GM12878 (cell line): Measurements from ENCODE around the gene CLIC5. TPM values are rescaled to one million over a fixed set of nuclear protein-coding genes. Genes with fewer than 3 reads are reported as not detected.

Source experiments
- ATAC-seq: fragments of 200-7000 bp; cut with Tn5 transposase; 3 replicates; pipeline ENCODE4 v1.9.1; 2020; ENCODE audit warnings: mild to moderate bottlenecking, moderate library complexity
- BruUV-seq: library from RNA; stranded (reverse); fragments of 400-500 nt; replicated peaks from 2 replicates; lab custom pipeline; 2021; lab: Mats Ljungman, UMichigan
- CTCF ChIA-PET: fragments of 300-600 bp; sonication (Branson Sonifier 250); formaldehyde crosslinking; extraction: SDS; loops from one replicate; lab custom pipeline; 2021; ENCODE audit warnings: inconsistent platforms; lab: Yijun Ruan, JAX
- POLR2A ChIA-PET: fragments of 350-600 bp; formaldehyde crosslinking; extraction: SDS; loops from one replicate; lab custom pipeline; 2021; ENCODE audit warnings: inconsistent platforms; lab: Charles Lee
- RAD21 ChIA-PET: fragments of 300-600 bp; sonication (Branson Sonifier 250); formaldehyde crosslinking; loops from one replicate; lab custom pipeline; 2023; ENCODE audit warnings: antibody characterized with exemption; ENCODE audit not compliant: unreplicated experiment; lab: Charles Lee
- SMC1A ChIA-PET: fragments of 300-600 bp; sonication (Branson Sonifier 250); formaldehyde crosslinking; loops from one replicate; lab custom pipeline; 2023; ENCODE audit not compliant: unreplicated experiment, uncharacterized antibody; lab: Charles Lee
- DNase-seq: peaks from one replicate; pipeline ENCODE4 v3.0.0-alpha.2; 2011; ENCODE audit warnings: low read depth, low spot score
- FAIRE-seq: peaks from 3 replicates; lab custom pipeline; 2011; peaks lifted over from hg19 to GRCh38; lab: Jason Lieb, UNC
- H2AFZ ChIP-seq: 2 replicates; pipeline ENCODE4 v1.6.0; 2011; ENCODE audit warnings: low read depth, low read length, control low read depth; ENCODE audit not compliant: control insufficient read depth
- H3K27ac ChIP-seq: 2 replicates; pipeline ENCODE4 v1.5.1; 2011; ENCODE audit warnings: control low read depth; ENCODE audit not compliant: control insufficient read depth, insufficient read depth
- H3K27me3 ChIP-seq, 2 experiments: replicated peaks in 1 of 2; 2 replicates each; pipeline versions ENCODE4 v1.6.0 to v1.6.1; 2011; ENCODE audit warnings: low read length in 1 of 2; ENCODE audit not compliant: control insufficient read depth in 2 of 2, insufficient read depth in 2 of 2
- H3K36me3 ChIP-seq, 2 experiments: 2 replicates each; pipeline ENCODE4 v1.5.1; 2011; ENCODE audit warnings: low read length in 1 of 2; ENCODE audit not compliant: control insufficient read depth in 2 of 2, insufficient read depth in 2 of 2
- H3K4me1 ChIP-seq: 2 replicates; pipeline ENCODE4 v1.6.1; 2011; ENCODE audit warnings: mild to moderate bottlenecking, low read length, moderate library complexity, mixed read lengths; ENCODE audit not compliant: control insufficient read depth, insufficient read depth
- H3K4me2 ChIP-seq: 2 replicates; pipeline ENCODE4 v1.6.0; 2011; ENCODE audit warnings: control low read depth; ENCODE audit not compliant: control insufficient read depth, insufficient read depth
- H3K4me3 ChIP-seq: fragments of 200-600 bp; sonication (generic); 2 replicates; pipeline ENCODE4 v1.5.1; 2016
- H3K79me2 ChIP-seq: 2 replicates; pipeline ENCODE4 v1.6.0; 2011; ENCODE audit warnings: low read length; ENCODE audit not compliant: control insufficient read depth, insufficient read depth
- H3K9ac ChIP-seq: 2 replicates; pipeline ENCODE4 v1.8.0; 2011; ENCODE audit warnings: low read length, control low read depth, mixed read lengths; ENCODE audit not compliant: control insufficient read depth, insufficient read depth
- H3K9me3 ChIP-seq: replicated peaks from 3 replicates; pipeline ENCODE4 v1.5.1; 2011; ENCODE audit warnings: mild to moderate bottlenecking, low read length; ENCODE audit not compliant: control insufficient read depth, insufficient read depth
- H4K20me1 ChIP-seq: 2 replicates; pipeline ENCODE4 v1.6.0; 2011; ENCODE audit not compliant: control insufficient read depth, insufficient read depth
- BACH1 ChIP-seq: fragments of 450-650 bp; IDR thresholded peaks from 2 replicates; pipeline ENCODE4 v1.6.1; 2017; ENCODE audit warnings: mild to moderate bottlenecking, borderline replicate concordance
- BRCA1 ChIP-seq: IDR thresholded peaks from 2 replicates; pipeline ENCODE4 v1.6.1; 2011; ENCODE audit warnings: low read depth, low read length, improper control_type of control experiment
- CHD1 ChIP-seq: IDR thresholded peaks from 2 replicates; pipeline ENCODE4 v1.6.1; 2012; ENCODE audit warnings: low read depth, low read length, improper control_type of control experiment
- EED ChIP-seq: sonication (generic); IDR thresholded peaks from 2 replicates; pipeline ENCODE4 v1.6.1; 2016; ENCODE audit warnings: antibody characterized with exemption, low read depth
- FOS ChIP-seq: IDR thresholded peaks from 3 replicates; pipeline ENCODE4 v1.6.1; 2011; ENCODE audit warnings: borderline replicate concordance; ENCODE audit not compliant: insufficient read length; ENCODE audit errors: extremely low read depth
- FOXK2 ChIP-seq: fragments of 450-650 bp; IDR thresholded peaks from 2 replicates; pipeline ENCODE4 v1.6.1; 2017; ENCODE audit warnings: mild to moderate bottlenecking, moderate library complexity
- MTA2 ChIP-seq: fragments of 450-650 bp; IDR thresholded peaks from 2 replicates; pipeline ENCODE4 v1.6.1; 2016; ENCODE audit warnings: low read depth, mild to moderate bottlenecking, moderate library complexity
- MTA3 ChIP-seq: IDR thresholded peaks from 2 replicates; pipeline ENCODE4 v1.6.1; 2012; ENCODE audit warnings: low read length, inconsistent platforms, borderline replicate concordance
- NFIC ChIP-seq: IDR thresholded peaks from 2 replicates; pipeline ENCODE4 v1.6.1; 2012; ENCODE audit warnings: low read depth, mild to moderate bottlenecking, inconsistent platforms, low read length, moderate library complexity
- NR2C1 ChIP-seq: fragments of 450-650 bp; IDR thresholded peaks from 2 replicates; pipeline ENCODE4 v1.6.1; 2017; ENCODE audit warnings: antibody characterized with exemption, mild to moderate bottlenecking, moderate library complexity
- POLR2A ChIP-seq: IDR thresholded peaks from 2 replicates; pipeline ENCODE4 v1.6.1; 2011; ENCODE audit warnings: low read depth, mild to moderate bottlenecking, low read length
- RAD21 ChIP-seq: IDR thresholded peaks from 2 replicates; pipeline ENCODE4 v1.6.1; 2011; ENCODE audit warnings: mild to moderate bottlenecking, low read depth, low read length, moderate library complexity; ENCODE audit not compliant: insufficient read depth
- SMAD1 ChIP-seq: fragments of 450-650 bp; IDR thresholded peaks from 2 replicates; pipeline ENCODE4 v1.6.1; 2018; ENCODE audit warnings: mild to moderate bottlenecking, low read depth; ENCODE audit not compliant: partially characterized antibody
- TBL1XR1 ChIP-seq: IDR thresholded peaks from 2 replicates; pipeline ENCODE4 v1.6.1; 2012; ENCODE audit warnings: low read depth, low read length, improper control_type of control experiment
- ZNF384 ChIP-seq: IDR thresholded peaks from 2 replicates; pipeline ENCODE4 v1.6.1; 2012; ENCODE audit warnings: low read depth, mild to moderate bottlenecking, low read length, improper control_type of control experiment, borderline replicate concordance
- WGBS: methylation state at CpG from one replicate; pipeline ENCODE4 v1.1.6; 2016; ENCODE audit warnings: low lambda C conversion rate; ENCODE audit not compliant: insufficient replicate concordance, insufficient coverage; ENCODE audit errors: missing lambda C conversion rate; 5-methylcytosine and 5-hydroxymethylcytosine counted together
- in situ Hi-C: fragments of 300-500 bp; cut with MboI; formaldehyde crosslinking; loops from 9 replicates; pipeline ENCODE4 v1.14.3; 2018; ENCODE audit warnings: mixed read lengths
- intact Hi-C: fragments of 100-400 bp; cut with micrococcal nuclease; formaldehyde crosslinking; loops from one replicate; pipeline ENCODE4 v1.14.2; 2022; ENCODE audit not compliant: unreplicated experiment
- polyA plus RNA-seq, 11 experiments: library from polyadenylated mRNA; depleted of rRNA in 4 of 11; unstranded in 6 of 11; stranded (reverse) in 5 of 11; fragments of >200 nt; fragmentation: Nextera tagmentation in 4 of 11; fragmentation: Illumina TruSeq in 1 of 11; extraction: Ambion mirVana in 4 of 11; extraction: Trizol in 1 of 11; gene quantifications; 1 replicate in 1 of 11; 2 replicates in 10 of 11; pipeline versions ENCODE4 v1.2.1 to v1.2.3, GENCODE V29; 2011 to 2016; ENCODE audit warnings: inconsistent platforms in 2 of 11, missing spikeins in 2 of 11, low read depth in 1 of 11
- total RNA-seq, 4 experiments: library from RNA; depleted of rRNA in 3 of 4; stranded (reverse); fragments of >200 nt in 3 of 4; fragmentation: Illumina TruSeq in 1 of 4; extraction: Trizol in 1 of 4; gene quantifications; 2 replicates each; pipeline versions ENCODE4 v1.2.1 to v1.2.3, GENCODE V29; 2013 to 2021

The CLIC5 gene
- total and polyA plus RNA-seq, 10 of the 15 experiments (the other 5 are each of a cell fraction or from before 2014, with no cell fraction given), result 0.01 to 0.08 (median 0.02) TPM; not detected in 7

- ChIA-PET CTCF (no interaction called here), RAD21 (no interaction called here), POLR2A (no interaction called here), SMC1A (interaction anchor here (0.6 to 0.8 kb wide), 2 partner anchors 11 to 41 kb away, joined by 3 read pairs; no protein-coding TSS in a partner anchor)
- Histone ChIP-seq H3K9ac (no peak overlapping the region), H3K4me2 (no peak overlapping the region), H3K79me2 (no peaks in the 10 kb centered on the region), H3K27ac (no peak overlapping the region), H4K20me1 (no peaks in the 10 kb centered on the region), H3K27me3 (no peaks in the 10 kb centered on the region), H3K9me3 (no peaks in the 10 kb centered on the region; the same call in 2 of the 3 replicates), H2AFZ (no peak overlapping the region), H3K4me1 (no peaks in the 10 kb centered on the region), H3K36me3 (no peaks in the 10 kb centered on the region), H3K4me3 (no peak overlapping the region)
- BruUV-seq, result no TSS peak
- WGBS, result 63% methylated on average over 1 of the region's 1 CpG
- DNase-seq (no peak), ATAC-seq (no peak), FAIRE-seq (no peak)
- in situ Hi-C loops (no loop called here), intact Hi-C loops (no loop called here)
- no peak for TF ChIP-seq EED
- TF ChIP-seq FOS, result no peak
- TF ChIP-seq MTA3, result no peak
Observed at GRCh38 chr6:46058951-46059350, 43.3 kb upstream of the CLIC5 start.

- Histone ChIP-seq H3K4me3 (no peak overlapping the region), H3K27me3 (no peaks in the 10 kb centered on the region), H3K9ac (no peak overlapping the region), H3K4me2 (no peak overlapping the region), H4K20me1 (no peaks in the 10 kb centered on the region), H3K36me3 (no peaks in the 10 kb centered on the region), H3K9me3 (no peaks in the 10 kb centered on the region; the same call in 2 of the 3 replicates), H3K4me1 (no peaks in the 10 kb centered on the region), H3K27ac (no peak overlapping the region), H3K79me2 (no peaks in the 10 kb centered on the region), H2AFZ (no peak overlapping the region)
- DNase-seq (no peak), ATAC-seq (no peak), FAIRE-seq (no peak)
- ChIA-PET POLR2A (no interaction called here), RAD21 (no interaction called here), CTCF (no interaction called here), SMC1A (no interaction called here)
- BruUV-seq, result no TSS peak
- intact Hi-C loops, result no loop called here
- TF ChIP-seq NR2C1 (no peak), BRCA1 (no peak), CHD1 (no peak), TBL1XR1 (no peak), POLR2A (no peak), SMAD1 (no peak), RAD21 (no peak), FOXK2 (no peak), BACH1 (no peak), NFIC (no peak), MTA2 (no peak), ZNF384 (no peak)
- in situ Hi-C loops, result no loop called here
Observed at GRCh38 chr6:46057792-46058191, 42.1 kb upstream of the CLIC5 start.
